Parathyroid adenoma (tissue), 2 donors: Measurements from ENCODE around the gene AJAP1.

Experiments used
- H2AFZ ChIP-seq: fragments of 300-600 bp; sonication (generic); one replicate; pipeline ENCODE4 v1.7.0; 2017; ENCODE audit warnings: antibody characterized with exemption, mild to moderate bottlenecking
- H3K27ac ChIP-seq: fragments of 300-600 bp; sonication (generic); one replicate; pipeline ENCODE4 v1.7.0; 2017
- H3K27me3 ChIP-seq: fragments of 300-600 bp; sonication (generic); one replicate; pipeline ENCODE4 v1.7.0; 2017; ENCODE audit warnings: low read length; ENCODE audit not compliant: control insufficient read depth, insufficient read depth
- H3K36me3 ChIP-seq: fragments of 300-600 bp; sonication (generic); one replicate; pipeline ENCODE4 v1.7.0; 2017; ENCODE audit warnings: low read length; ENCODE audit not compliant: control insufficient read depth, insufficient read depth
- H3K4me1 ChIP-seq: fragments of 300-600 bp; sonication (generic); one replicate; pipeline ENCODE4 v1.7.0; 2017; ENCODE audit warnings: control low read depth
- H3K4me2 ChIP-seq: fragments of 300-600 bp; sonication (generic); one replicate; pipeline ENCODE4 v1.7.0; 2017; ENCODE audit warnings: low read length
- H3K4me3 ChIP-seq: fragments of 300-600 bp; sonication (generic); one replicate; pipeline ENCODE4 v1.7.0; 2017; ENCODE audit warnings: low read depth, low read length
- H3K79me2 ChIP-seq: fragments of 300-600 bp; sonication (generic); one replicate; pipeline ENCODE4 v1.7.0; 2017; ENCODE audit warnings: control low read depth
- H3K9ac ChIP-seq: fragments of 300-600 bp; sonication (generic); one replicate; pipeline ENCODE4 v1.7.0; 2017; ENCODE audit warnings: mild to moderate bottlenecking
- H3K9me3 ChIP-seq: fragments of 300-600 bp; sonication (generic); one replicate; pipeline ENCODE4 v1.7.0; 2017; ENCODE audit warnings: low read length; ENCODE audit not compliant: control insufficient read depth
- TF ChIP-seq, protein P1 (sequence below): fragments of 300-600 bp; sonication (generic); IDR thresholded peaks from one replicate; pipeline ENCODE4 v1.7.0; 2017; ENCODE audit warnings: antibody characterized with exemption, mild to moderate bottlenecking
- donor health status: primary hyperparathyroidism.

The AJAP1 gene

GRCh38 chr1:4725416-4725815 is 71.0 kb downstream of the AJAP1 start:
- H3K79me2 ChIP-seq, result peaks cover 2% of the 10 kb centered on the region
- no peak overlapping the region for H3K27ac ChIP-seq
- TF ChIP-seq, protein P1, sequence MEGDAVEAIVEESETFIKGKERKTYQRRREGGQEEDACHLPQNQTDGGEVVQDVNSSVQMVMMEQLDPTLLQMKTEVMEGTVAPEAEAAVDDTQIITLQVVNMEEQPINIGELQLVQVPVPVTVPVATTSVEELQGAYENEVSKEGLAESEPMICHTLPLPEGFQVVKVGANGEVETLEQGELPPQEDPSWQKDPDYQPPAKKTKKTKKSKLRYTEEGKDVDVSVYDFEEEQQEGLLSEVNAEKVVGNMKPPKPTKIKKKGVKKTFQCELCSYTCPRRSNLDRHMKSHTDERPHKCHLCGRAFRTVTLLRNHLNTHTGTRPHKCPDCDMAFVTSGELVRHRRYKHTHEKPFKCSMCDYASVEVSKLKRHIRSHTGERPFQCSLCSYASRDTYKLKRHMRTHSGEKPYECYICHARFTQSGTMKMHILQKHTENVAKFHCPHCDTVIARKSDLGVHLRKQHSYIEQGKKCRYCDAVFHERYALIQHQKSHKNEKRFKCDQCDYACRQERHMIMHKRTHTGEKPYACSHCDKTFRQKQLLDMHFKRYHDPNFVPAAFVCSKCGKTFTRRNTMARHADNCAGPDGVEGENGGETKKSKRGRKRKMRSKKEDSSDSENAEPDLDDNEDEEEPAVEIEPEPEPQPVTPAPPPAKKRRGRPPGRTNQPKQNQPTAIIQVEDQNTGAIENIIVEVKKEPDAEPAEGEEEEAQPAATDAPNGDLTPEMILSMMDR, result no peak
- H3K4me3 ChIP-seq, result no peak overlapping the region
- no peak overlapping the region for H3K9ac ChIP-seq
- H3K27me3 ChIP-seq, result no peaks in the 10 kb centered on the region
- H2AFZ ChIP-seq, result no peak overlapping the region
- no peak overlapping the region for H3K4me2 ChIP-seq
- H3K36me3 ChIP-seq, result no peaks in the 10 kb centered on the region
- H3K9me3 ChIP-seq, result no peaks in the 10 kb centered on the region
- no peaks in the 10 kb centered on the region for H3K4me1 ChIP-seq

- TF ChIP-seq, protein P1, result no peak
- H3K27ac ChIP-seq, result no peak overlapping the region
- H3K9ac ChIP-seq, result no peak overlapping the region
- H3K9me3 ChIP-seq, result no peaks in the 10 kb centered on the region
- H2AFZ ChIP-seq, result no peak overlapping the region
- no peaks in the 10 kb centered on the region for H3K36me3 ChIP-seq
- H3K4me3 ChIP-seq, result no peak overlapping the region
- H3K79me2 ChIP-seq, result no peaks in the 10 kb centered on the region
- no peaks in the 10 kb centered on the region for H3K4me1 ChIP-seq
- H3K4me2 ChIP-seq, result no peak overlapping the region
- H3K27me3 ChIP-seq, result no peaks in the 10 kb centered on the region
These were observed 72.4 kb downstream of the AJAP1 start for GRCh38 chr1:4726620-4727341.

DNA sequence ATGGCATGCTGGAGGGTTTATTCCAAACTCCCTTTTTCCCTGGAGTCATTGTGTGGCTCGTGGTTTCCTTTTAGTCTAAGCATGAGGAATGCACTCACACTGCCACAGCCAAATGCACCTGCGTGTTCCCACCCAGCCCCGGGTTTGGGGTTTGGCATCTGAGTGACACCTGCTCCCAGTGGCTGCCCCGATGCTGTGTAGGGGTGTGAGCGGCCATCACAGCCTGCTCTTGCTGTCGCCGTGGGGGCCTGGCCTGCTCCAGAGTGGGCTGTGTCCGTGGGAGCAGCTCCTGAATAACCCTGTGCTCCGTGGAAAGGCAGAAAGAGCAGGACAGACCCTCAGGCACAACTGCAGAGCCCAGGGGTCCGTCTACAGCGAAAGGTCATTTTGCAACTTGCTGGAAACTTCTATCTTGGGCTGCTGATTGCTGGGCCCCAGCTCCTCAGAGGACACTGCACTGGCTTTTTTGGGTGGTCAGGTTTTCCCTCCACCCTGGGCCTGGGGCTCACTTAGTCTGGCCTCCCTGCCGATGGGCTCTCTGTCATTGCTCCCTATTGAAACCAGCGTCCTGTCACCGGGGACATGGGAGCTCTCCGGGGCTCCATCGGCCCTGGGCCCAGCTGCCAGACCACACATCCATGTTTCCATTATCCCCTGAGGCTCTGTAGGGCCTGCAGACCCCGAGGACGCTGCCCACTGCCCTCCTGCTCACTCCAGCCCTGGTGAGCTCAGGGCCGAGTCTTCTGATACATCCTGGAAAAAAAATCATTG is 74.1 kb downstream of the AJAP1 start:
- no peak overlapping the region for H2AFZ ChIP-seq
- H3K79me2 ChIP-seq, result peaks cover 3% of the 10 kb centered on the region
- no peak overlapping the region for H3K4me3 ChIP-seq
- no peaks in the 10 kb centered on the region for H3K27me3 ChIP-seq
- no peak overlapping the region for H3K27ac ChIP-seq
- H3K4me2 ChIP-seq, result no peak overlapping the region
- H3K9me3 ChIP-seq, result no peaks in the 10 kb centered on the region
- TF ChIP-seq, protein P1, result no peak
- H3K4me1 ChIP-seq, result no peaks in the 10 kb centered on the region
- H3K9ac ChIP-seq, result no peak overlapping the region
- no peaks in the 10 kb centered on the region for H3K36me3 ChIP-seq

DNA sequence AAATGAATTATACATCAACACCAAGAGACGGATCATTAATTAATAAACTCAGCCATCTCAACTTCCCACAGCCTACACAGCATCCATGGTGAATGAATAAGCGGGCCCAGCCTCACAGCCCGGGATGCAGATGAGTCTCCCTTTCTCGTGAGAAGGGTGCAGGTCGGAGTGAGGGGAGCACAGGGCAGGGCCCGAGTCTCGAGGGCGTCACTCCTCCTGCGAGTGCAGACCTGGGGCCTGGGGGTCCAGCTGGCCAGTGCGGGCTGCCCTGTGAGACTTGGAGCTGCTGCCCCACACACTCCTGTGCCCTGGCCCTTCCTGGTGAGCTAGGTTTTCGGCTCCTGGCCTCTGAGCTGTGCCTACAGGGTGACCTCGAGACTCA is 74.7 kb downstream of the AJAP1 start:
- Histone ChIP-seq H3K4me2 (no peak overlapping the region), H3K9me3 (no peaks in the 10 kb centered on the region), H3K27me3 (no peaks in the 10 kb centered on the region), H3K79me2 (peaks cover 3% of the 10 kb centered on the region), H3K9ac (no peak overlapping the region), H3K4me1 (no peaks in the 10 kb centered on the region), H3K36me3 (no peaks in the 10 kb centered on the region), H3K27ac (no peak overlapping the region), H2AFZ (no peak overlapping the region), H3K4me3 (no peak overlapping the region)
- TF ChIP-seq, protein P1, result no peak
